RPMI8226 (cell line): ENCODE data around the gene SPATA2L.

ENCODE experiments used
- DNase-seq: peaks from one replicate; pipeline ENCODE4 v3.0.0-alpha.2; 2015

SPATA2L gene

DNA sequence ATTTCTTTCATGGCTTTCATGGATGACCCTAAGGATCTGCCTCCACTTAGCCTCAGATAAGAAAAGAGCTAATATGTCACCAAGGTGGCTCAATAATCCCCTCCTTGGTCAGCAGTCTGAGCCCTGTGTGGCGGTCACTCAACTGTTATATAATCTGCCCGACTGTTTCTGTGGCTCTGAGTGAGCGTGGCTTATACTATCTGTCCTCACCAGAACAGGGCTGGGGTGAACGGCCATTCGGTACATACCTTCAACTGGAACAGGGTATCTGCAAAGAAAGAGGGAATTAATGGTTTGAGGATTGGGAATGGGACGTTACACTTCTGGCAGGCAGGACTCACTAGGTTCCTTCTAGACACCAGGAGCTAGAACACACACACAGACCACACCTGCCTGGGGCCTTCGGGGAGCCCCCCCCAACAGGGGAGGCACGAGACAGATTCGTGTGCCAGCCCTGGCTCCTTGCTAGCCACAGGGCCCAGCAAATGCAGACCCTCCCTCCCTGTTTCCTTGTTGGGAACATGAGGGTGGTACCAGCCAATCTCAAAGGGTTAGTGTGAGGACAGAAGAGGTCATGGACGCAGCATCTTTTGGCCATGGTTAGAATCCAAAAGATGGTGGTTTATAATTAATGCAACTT, 47.7 kb downstream of the SPATA2L start:
- DNase-seq, result no peak

DNA sequence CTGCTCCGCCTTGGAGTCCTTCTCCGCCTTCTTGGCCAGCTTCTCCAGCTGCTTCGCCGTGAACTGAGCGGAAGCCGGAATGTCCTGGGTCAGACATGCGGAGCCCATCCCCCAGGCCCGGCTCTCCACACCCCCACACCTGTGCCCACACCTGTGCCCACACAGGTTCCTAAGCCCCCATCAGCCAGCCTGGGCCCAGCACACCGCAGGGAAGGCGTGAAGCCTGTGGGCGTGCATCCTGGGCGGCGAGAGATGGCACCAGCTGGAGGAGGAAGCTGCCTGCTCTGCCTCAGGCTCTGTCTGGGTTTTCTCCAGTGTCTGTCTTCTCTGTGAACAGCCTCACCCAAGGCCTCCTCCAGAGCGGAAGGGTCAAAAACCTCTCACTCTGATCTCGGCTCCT, 49.9 kb downstream of the SPATA2L start:
- DNase-seq, result no peak

DNA sequence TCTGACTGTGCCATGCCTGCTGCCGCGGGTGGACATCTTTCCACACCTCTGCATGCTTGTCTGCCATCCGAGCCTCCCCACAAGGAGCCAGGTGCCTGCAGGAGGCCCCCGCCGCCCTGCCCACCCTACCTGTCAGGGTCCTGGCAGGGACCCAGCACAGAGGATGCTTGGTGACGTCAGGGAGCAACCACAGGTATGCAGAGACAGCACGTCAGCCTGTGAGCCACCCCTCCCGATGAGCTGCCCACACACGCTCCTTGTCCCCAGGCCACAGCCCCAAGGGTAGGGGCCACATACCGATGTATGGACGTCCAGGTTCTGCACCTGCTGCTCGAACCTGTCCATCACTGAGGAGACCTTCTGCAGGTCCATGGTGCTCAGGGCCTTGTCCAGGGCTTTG, 54.6 kb downstream of the SPATA2L start:
- no peak for DNase-seq
